ENCODE results near the gene EXOC3L4.

Gene EXOC3L4

GRCh38 chr14:103146141-103146709 lies 51.7 kb downstream of the EXOC3L4 start:
- Histone ChIP-seq H3K9me2 (replicated peaks; ENCODE audit: control insufficient read depth, low read length) (no peaks in the 10 kb centered on the region), H3K27me3 (ENCODE audit: control insufficient read depth, low read length) (peaks cover 23% of the 10 kb centered on the region), H3K4me1 (ENCODE audit: control insufficient read depth, low read length) (peaks cover 10% of the 10 kb centered on the region), H3F3A (ENCODE audit: control insufficient read depth, insufficient read depth) (no peaks in the 10 kb centered on the region), H3K4me3 (ENCODE audit: low read length) (no peak overlapping the region), H3K27ac (ENCODE audit: low read depth, low read length) (no peak overlapping the region), H3K9me3 (ENCODE audit: control insufficient read depth, insufficient read depth, low read length) (no peaks in the 10 kb centered on the region), H3K79me2 (ENCODE audit: control insufficient read depth, low read length) (no peaks in the 10 kb centered on the region), H3K36me3 (ENCODE audit: control insufficient read depth, low read length) (no peaks in the 10 kb centered on the region), H3K4me2 (ENCODE audit: low read length) (no peak overlapping the region), H4K20me1 (ENCODE audit: control insufficient read depth, insufficient read depth, low read depth, low read length) (no peaks in the 10 kb centered on the region)
- TF ChIP-seq CTCF (IDR thresholded peaks at IDR 0.05; ENCODE audit: low read depth, low read length, poor library complexity, severe bottlenecking) (no peak), EZH2phosphoT487 (IDR thresholded peaks at IDR 0.05; ENCODE audit: borderline replicate concordance, low read length) (no peak)

DNA sequence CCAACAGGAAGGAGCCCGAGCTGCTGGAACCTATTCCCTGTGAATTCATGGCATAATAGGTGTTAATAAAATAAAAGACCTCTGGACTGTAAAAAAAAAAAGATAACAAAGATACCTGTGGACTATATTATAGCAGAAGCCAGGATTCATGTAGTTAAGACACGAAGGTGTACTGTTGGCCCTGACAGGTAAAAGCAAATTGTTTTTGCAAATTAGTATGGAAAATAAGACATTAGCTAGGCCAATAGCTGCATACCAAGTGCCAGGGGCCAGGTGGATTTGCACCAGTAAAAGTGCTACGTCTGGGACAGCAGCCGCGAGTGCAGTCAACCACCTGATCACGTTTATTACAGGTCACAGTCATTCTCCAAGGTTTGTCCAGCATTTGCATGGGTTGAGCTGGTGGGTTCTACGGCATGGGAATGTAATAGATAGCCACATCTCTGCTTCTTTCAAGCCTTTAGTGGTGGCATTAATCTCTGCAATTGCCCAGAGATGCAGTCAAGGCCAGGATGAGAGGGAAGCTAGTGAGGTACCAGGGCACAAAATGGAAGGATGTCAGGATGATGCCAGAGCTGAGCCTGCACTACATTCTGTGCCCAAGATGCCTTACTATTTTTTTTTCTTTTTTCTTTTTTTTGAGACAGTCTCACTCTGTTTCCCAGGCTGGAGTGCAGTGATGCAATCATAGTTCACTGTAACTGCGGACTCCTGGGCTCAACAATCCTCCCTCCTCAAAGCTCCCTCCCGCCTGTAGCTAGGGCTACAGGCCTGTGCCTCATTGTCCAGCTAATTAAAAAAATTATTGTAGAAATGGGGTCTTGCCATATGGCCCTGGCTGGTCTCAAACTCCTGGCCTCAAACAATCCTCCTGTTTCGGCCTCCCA lies 55.1 kb downstream of the EXOC3L4 start:
- H3K4me1 ChIP-seq (ENCODE audit: control insufficient read depth, low read length): no peaks in the 10 kb centered on the region
- TF ChIP-seq CTCF (IDR thresholded peaks at IDR 0.05; ENCODE audit: low read depth, low read length, poor library complexity, severe bottlenecking) (no peak), EZH2phosphoT487 (IDR thresholded peaks at IDR 0.05; ENCODE audit: borderline replicate concordance, low read length) (no peak)
- no peaks in the 10 kb centered on the region for H3F3A ChIP-seq (ENCODE audit: control insufficient read depth, insufficient read depth)

GRCh38 chr14:103151270-103151945 lies 56.9 kb downstream of the EXOC3L4 start:
- no peak for TF ChIP-seq EZH2phosphoT487 (IDR thresholded peaks at IDR 0.05; ENCODE audit: borderline replicate concordance, low read length)
- no peaks in the 10 kb centered on the region for H3K9me3 ChIP-seq (ENCODE audit: control insufficient read depth, insufficient read depth, low read length)
- no peaks in the 10 kb centered on the region for H3K4me1 ChIP-seq (ENCODE audit: control insufficient read depth, low read length)
- H4K20me1 ChIP-seq (ENCODE audit: control insufficient read depth, insufficient read depth, low read depth, low read length): no peaks in the 10 kb centered on the region
- H3K9me2 ChIP-seq (replicated peaks; ENCODE audit: control insufficient read depth, low read length): no peaks in the 10 kb centered on the region
- no peak overlapping the region for H3K4me3 ChIP-seq (ENCODE audit: low read length)
- H3K4me2 ChIP-seq (ENCODE audit: low read length): no peak overlapping the region
- H3K27ac ChIP-seq (ENCODE audit: low read depth, low read length): no peak overlapping the region
- H3K36me3 ChIP-seq (ENCODE audit: control insufficient read depth, low read length): no peaks in the 10 kb centered on the region
- H3K27me3 ChIP-seq (ENCODE audit: control insufficient read depth, low read length): peaks cover 12% of the 10 kb centered on the region; the same call in 1 of the 2 replicates
- H3F3A ChIP-seq (ENCODE audit: control insufficient read depth, insufficient read depth): no peaks in the 10 kb centered on the region
- H3K79me2 ChIP-seq (ENCODE audit: control insufficient read depth, low read length): no peaks in the 10 kb centered on the region

More for the DNA sequence above, 55.1 kb downstream of the EXOC3L4 start:
- no peaks in the 10 kb centered on the region for H4K20me1 ChIP-seq (ENCODE audit: control insufficient read depth, insufficient read depth, low read depth, low read length)
- H3K36me3 ChIP-seq (ENCODE audit: control insufficient read depth, low read length): no peaks in the 10 kb centered on the region
- H3K4me2 ChIP-seq (ENCODE audit: low read length): no peak overlapping the region
- H3K9me3 ChIP-seq (ENCODE audit: control insufficient read depth, insufficient read depth, low read length): no peaks in the 10 kb centered on the region
- H3K27me3 ChIP-seq (ENCODE audit: control insufficient read depth, low read length): peaks cover 12% of the 10 kb centered on the region; the same call in 1 of the 2 replicates
- no peak overlapping the region for H3K27ac ChIP-seq (ENCODE audit: low read depth, low read length)
- no peaks in the 10 kb centered on the region for H3K79me2 ChIP-seq (ENCODE audit: control insufficient read depth, low read length)
- H3K9me2 ChIP-seq (replicated peaks; ENCODE audit: control insufficient read depth, low read length): no peaks in the 10 kb centered on the region
- H3K4me3 ChIP-seq (ENCODE audit: low read length): no peak overlapping the region
